H1 (cell line): ENCODE results near the gene PRR22. TPM values are rescaled to one million over a fixed set of nuclear protein-coding genes. Genes with fewer than 3 reads are reported as not detected.

Experiments used
- CREB1 ChIP-seq: IDR thresholded peaks from 2 replicates; pipeline ENCODE4 v1.6.1; 2012; ENCODE audit warnings: inconsistent platforms
- EGR1 ChIP-seq: IDR thresholded peaks from 2 replicates; pipeline ENCODE4 v1.6.1; 2011; ENCODE audit warnings: low read depth, low read length, borderline replicate concordance
- EZH2 ChIP-seq: fragments of 200-600 bp; sonication (generic); IDR thresholded peaks from 2 replicates; pipeline ENCODE4 v1.7.1; 2012; ENCODE audit warnings: low read depth, mild to moderate bottlenecking, moderate library complexity, low read length, inconsistent platforms; ENCODE audit not compliant: severe bottlenecking
- RAD21 ChIP-seq, 2 experiments: IDR thresholded peaks in 1 of 2; conservative IDR thresholded peaks in 1 of 2; 2 replicates each; pipeline ENCODE4 v1.6.1; 2011; ENCODE audit warnings: low read depth in 2 of 2, low read length in 2 of 2, improper control_type of control experiment in 1 of 2, inconsistent platforms in 1 of 2, mild to moderate bottlenecking in 1 of 2, moderate library complexity in 1 of 2
- RBBP5 ChIP-seq: IDR thresholded peaks from 2 replicates; pipeline ENCODE4 v1.7.1; 2012; ENCODE audit warnings: low read depth, mild to moderate bottlenecking, inconsistent platforms, low read length, moderate library complexity, borderline replicate concordance
- TAF7 ChIP-seq: optimal IDR thresholded peaks from 2 replicates; pipeline ENCODE3; 2011; ENCODE audit warnings: low read depth, mild to moderate bottlenecking, inconsistent platforms, low read length, moderate library complexity, borderline replicate concordance
- TCF12 ChIP-seq: IDR thresholded peaks from 2 replicates; pipeline ENCODE4 v1.6.1; 2011; ENCODE audit warnings: low read depth, mild to moderate bottlenecking, low read length
- polyA plus RNA-seq, 7 experiments: library from polyadenylated mRNA; depleted of rRNA in 3 of 7; stranded (reverse) in 5 of 7; unstranded in 2 of 7; fragments of >200 nt in 5 of 7; fragments of 200-250 nt in 2 of 7; gene quantifications; 1 replicate in 5 of 7; 2 replicates in 1 of 7; 4 replicates in 1 of 7; pipeline versions ENCODE4 v1.2.1 to v1.2.3, GENCODE V29; 2011 to 2013; ENCODE audit warnings: missing spikeins in 2 of 7, mixed read lengths in 2 of 7
- total RNA-seq: library from RNA; stranded (reverse); fragmentation: NEBNext Ultra II Directional; extraction: Animal tissue kit (Norgen Biotek cat#: 25700); gene quantifications from 2 replicates; pipeline ENCODE4 v1.2.1, GENCODE V29; 2021
- TF ChIP-seq, protein P1 (sequence below): fragments of 300-600 bp; sonication (generic); IDR thresholded peaks from 2 replicates; pipeline ENCODE4 v1.7.1; 2012; ENCODE audit warnings: low read length, moderate library complexity, mild to moderate bottlenecking, inconsistent platforms; ENCODE audit not compliant: insufficient replicate concordance
- TF ChIP-seq, protein P2 (sequence below), 3 experiments: IDR thresholded peaks; 1 replicate in 2 of 3; 2 replicates in 1 of 3; pipeline versions ENCODE4 v1.5.1 to v1.6.1; 2011; ENCODE audit warnings: low read length in 3 of 3, mild to moderate bottlenecking in 3 of 3, inconsistent platforms in 2 of 3, low read depth in 1 of 3, moderate library complexity in 1 of 3; ENCODE audit not compliant: insufficient read depth in 1 of 3; ENCODE audit errors: control extremely low read depth in 1 of 3

Gene PRR22
- total and polyA plus RNA-seq, 2 of the 8 experiments (the other 6 are each of a cell fraction or from before 2014, with no cell fraction given), result 1.9 to 2.1 TPM

DNA sequence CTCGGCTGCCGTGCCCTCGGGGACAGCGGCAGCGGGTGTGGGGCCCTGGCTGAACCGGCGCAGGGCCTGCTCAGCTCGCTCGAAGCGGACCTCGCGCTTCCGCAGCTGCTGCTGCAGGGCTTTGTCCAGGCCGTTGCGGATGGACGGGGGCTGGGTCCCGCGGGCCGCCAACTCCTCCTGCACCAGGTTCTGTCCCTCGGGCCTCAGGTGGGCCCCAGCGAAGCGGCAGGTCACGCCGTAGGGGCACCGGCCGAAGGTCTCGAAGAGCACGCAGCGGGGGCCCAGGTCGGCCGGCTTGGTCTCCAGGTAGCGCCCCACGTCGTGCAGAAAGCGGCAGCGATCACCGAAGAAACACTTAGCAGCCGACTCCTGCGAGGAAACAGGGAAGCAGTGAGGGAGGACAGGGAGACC is 4.8 kb upstream of the PRR22 start (continued):
- TF ChIP-seq, protein P1, sequence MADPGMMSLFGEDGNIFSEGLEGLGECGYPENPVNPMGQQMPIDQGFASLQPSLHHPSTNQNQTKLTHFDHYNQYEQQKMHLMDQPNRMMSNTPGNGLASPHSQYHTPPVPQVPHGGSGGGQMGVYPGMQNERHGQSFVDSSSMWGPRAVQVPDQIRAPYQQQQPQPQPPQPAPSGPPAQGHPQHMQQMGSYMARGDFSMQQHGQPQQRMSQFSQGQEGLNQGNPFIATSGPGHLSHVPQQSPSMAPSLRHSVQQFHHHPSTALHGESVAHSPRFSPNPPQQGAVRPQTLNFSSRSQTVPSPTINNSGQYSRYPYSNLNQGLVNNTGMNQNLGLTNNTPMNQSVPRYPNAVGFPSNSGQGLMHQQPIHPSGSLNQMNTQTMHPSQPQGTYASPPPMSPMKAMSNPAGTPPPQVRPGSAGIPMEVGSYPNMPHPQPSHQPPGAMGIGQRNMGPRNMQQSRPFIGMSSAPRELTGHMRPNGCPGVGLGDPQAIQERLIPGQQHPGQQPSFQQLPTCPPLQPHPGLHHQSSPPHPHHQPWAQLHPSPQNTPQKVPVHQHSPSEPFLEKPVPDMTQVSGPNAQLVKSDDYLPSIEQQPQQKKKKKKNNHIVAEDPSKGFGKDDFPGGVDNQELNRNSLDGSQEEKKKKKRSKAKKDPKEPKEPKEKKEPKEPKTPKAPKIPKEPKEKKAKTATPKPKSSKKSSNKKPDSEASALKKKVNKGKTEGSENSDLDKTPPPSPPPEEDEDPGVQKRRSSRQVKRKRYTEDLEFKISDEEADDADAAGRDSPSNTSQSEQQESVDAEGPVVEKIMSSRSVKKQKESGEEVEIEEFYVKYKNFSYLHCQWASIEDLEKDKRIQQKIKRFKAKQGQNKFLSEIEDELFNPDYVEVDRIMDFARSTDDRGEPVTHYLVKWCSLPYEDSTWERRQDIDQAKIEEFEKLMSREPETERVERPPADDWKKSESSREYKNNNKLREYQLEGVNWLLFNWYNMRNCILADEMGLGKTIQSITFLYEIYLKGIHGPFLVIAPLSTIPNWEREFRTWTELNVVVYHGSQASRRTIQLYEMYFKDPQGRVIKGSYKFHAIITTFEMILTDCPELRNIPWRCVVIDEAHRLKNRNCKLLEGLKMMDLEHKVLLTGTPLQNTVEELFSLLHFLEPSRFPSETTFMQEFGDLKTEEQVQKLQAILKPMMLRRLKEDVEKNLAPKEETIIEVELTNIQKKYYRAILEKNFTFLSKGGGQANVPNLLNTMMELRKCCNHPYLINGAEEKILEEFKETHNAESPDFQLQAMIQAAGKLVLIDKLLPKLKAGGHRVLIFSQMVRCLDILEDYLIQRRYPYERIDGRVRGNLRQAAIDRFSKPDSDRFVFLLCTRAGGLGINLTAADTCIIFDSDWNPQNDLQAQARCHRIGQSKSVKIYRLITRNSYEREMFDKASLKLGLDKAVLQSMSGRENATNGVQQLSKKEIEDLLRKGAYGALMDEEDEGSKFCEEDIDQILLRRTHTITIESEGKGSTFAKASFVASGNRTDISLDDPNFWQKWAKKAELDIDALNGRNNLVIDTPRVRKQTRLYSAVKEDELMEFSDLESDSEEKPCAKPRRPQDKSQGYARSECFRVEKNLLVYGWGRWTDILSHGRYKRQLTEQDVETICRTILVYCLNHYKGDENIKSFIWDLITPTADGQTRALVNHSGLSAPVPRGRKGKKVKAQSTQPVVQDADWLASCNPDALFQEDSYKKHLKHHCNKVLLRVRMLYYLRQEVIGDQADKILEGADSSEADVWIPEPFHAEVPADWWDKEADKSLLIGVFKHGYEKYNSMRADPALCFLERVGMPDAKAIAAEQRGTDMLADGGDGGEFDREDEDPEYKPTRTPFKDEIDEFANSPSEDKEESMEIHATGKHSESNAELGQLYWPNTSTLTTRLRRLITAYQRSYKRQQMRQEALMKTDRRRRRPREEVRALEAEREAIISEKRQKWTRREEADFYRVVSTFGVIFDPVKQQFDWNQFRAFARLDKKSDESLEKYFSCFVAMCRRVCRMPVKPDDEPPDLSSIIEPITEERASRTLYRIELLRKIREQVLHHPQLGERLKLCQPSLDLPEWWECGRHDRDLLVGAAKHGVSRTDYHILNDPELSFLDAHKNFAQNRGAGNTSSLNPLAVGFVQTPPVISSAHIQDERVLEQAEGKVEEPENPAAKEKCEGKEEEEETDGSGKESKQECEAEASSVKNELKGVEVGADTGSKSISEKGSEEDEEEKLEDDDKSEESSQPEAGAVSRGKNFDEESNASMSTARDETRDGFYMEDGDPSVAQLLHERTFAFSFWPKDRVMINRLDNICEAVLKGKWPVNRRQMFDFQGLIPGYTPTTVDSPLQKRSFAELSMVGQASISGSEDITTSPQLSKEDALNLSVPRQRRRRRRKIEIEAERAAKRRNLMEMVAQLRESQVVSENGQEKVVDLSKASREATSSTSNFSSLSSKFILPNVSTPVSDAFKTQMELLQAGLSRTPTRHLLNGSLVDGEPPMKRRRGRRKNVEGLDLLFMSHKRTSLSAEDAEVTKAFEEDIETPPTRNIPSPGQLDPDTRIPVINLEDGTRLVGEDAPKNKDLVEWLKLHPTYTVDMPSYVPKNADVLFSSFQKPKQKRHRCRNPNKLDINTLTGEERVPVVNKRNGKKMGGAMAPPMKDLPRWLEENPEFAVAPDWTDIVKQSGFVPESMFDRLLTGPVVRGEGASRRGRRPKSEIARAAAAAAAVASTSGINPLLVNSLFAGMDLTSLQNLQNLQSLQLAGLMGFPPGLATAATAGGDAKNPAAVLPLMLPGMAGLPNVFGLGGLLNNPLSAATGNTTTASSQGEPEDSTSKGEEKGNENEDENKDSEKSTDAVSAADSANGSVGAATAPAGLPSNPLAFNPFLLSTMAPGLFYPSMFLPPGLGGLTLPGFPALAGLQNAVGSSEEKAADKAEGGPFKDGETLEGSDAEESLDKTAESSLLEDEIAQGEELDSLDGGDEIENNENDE, result no peak
- TF ChIP-seq RAD21 (IDR thresholded peaks at IDR 0.05 in 1 of 2, conservative IDR thresholded peaks at IDR 0.05 in 1 of 2; ENCODE audit: low read depth in 2 of 2, low read length in 2 of 2), result no peak
- TF ChIP-seq RBBP5, result no peak
- no peak for TF ChIP-seq EZH2
- no peak for TF ChIP-seq CREB1
- TF ChIP-seq TCF12, result no peak
- no peak for TF ChIP-seq EGR1
- no peak for TF ChIP-seq TAF7
- TF ChIP-seq, protein P2, sequence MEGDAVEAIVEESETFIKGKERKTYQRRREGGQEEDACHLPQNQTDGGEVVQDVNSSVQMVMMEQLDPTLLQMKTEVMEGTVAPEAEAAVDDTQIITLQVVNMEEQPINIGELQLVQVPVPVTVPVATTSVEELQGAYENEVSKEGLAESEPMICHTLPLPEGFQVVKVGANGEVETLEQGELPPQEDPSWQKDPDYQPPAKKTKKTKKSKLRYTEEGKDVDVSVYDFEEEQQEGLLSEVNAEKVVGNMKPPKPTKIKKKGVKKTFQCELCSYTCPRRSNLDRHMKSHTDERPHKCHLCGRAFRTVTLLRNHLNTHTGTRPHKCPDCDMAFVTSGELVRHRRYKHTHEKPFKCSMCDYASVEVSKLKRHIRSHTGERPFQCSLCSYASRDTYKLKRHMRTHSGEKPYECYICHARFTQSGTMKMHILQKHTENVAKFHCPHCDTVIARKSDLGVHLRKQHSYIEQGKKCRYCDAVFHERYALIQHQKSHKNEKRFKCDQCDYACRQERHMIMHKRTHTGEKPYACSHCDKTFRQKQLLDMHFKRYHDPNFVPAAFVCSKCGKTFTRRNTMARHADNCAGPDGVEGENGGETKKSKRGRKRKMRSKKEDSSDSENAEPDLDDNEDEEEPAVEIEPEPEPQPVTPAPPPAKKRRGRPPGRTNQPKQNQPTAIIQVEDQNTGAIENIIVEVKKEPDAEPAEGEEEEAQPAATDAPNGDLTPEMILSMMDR (IDR thresholded peaks at IDR 0.05; ENCODE audit: control extremely low read depth in 1 of 3, insufficient read depth in 1 of 3, low read depth in 1 of 3, low read length in 3 of 3), result no peak
